Ishikawa (cell line): ENCODE data around the gene UBE2D4.

ENCODE experiments used
- CEBPB ChIP-seq: IDR thresholded peaks from 2 replicates; pipeline ENCODE4 v1.6.1; 2012
- CREB1 ChIP-seq: IDR thresholded peaks from 2 replicates; pipeline ENCODE4 v1.6.1; 2012; ENCODE audit warnings: low read depth
- EGR1 ChIP-seq: IDR thresholded peaks from 2 replicates; pipeline ENCODE4 v1.6.1; 2012
- EP300 ChIP-seq: IDR thresholded peaks from 2 replicates; pipeline ENCODE4 v1.6.1; 2012; ENCODE audit warnings: borderline replicate concordance
- FOXM1 ChIP-seq: IDR thresholded peaks from 2 replicates; pipeline ENCODE4 v1.6.1; 2012; ENCODE audit warnings: low read depth, borderline replicate concordance
- NFIC ChIP-seq: IDR thresholded peaks from 2 replicates; pipeline ENCODE4 v1.6.1; 2012
- RAD21 ChIP-seq: IDR thresholded peaks from 2 replicates; pipeline ENCODE4 v1.6.1; 2012; ENCODE audit warnings: low read depth
- TAF1 ChIP-seq: IDR thresholded peaks from 2 replicates; pipeline ENCODE4 v1.6.1; 2012; ENCODE audit warnings: low read depth, mild to moderate bottlenecking
- TCF12 ChIP-seq: IDR thresholded peaks from 2 replicates; pipeline ENCODE4 v1.6.1; 2012; ENCODE audit warnings: low read depth
- TEAD4 ChIP-seq: IDR thresholded peaks from 2 replicates; pipeline ENCODE4 v1.6.1; 2012
- YY1 ChIP-seq: IDR thresholded peaks from 2 replicates; pipeline ENCODE4 v1.6.1; 2012; ENCODE audit warnings: low read depth
- ZBTB7A ChIP-seq: IDR thresholded peaks from 2 replicates; pipeline ENCODE4 v1.6.1; 2012; ENCODE audit warnings: low read depth
- TF ChIP-seq, protein P1 (sequence below): IDR thresholded peaks from 2 replicates; pipeline ENCODE4 v1.6.1; 2012
- TF ChIP-seq, protein P2 (sequence below): IDR thresholded peaks from 2 replicates; pipeline ENCODE4 v1.6.1; 2012; ENCODE audit warnings: low read depth, mild to moderate bottlenecking
- TF ChIP-seq, protein P3 (sequence below): IDR thresholded peaks from 2 replicates; pipeline ENCODE4 v1.6.1; 2012

UBE2D4 gene

DNA sequence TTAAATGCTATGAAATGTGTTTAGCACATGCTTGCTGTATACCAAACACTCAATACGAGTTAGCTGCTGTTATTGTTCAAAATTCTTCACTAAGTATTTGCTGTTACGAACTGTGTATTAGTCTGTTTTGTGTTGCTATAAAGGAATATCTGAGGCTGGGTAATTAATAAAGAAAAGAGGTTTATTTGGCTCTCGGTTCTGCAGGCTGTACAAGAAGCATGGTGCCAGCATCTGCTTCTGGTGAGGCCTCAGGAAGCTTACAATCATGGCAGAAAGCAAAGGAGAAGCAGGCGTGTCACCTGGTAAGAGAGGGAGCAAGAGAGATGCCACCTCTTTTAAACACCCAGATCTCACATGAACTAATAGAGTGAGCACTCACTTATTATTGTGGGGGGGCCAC lies 1.6 kb downstream of the UBE2D4 start:
- TF ChIP-seq CEBPB, result no peak
- TF ChIP-seq, protein P1, sequence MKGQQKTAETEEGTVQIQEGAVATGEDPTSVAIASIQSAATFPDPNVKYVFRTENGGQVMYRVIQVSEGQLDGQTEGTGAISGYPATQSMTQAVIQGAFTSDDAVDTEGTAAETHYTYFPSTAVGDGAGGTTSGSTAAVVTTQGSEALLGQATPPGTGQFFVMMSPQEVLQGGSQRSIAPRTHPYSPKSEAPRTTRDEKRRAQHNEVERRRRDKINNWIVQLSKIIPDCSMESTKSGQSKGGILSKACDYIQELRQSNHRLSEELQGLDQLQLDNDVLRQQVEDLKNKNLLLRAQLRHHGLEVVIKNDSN, result no peak
- TF ChIP-seq, protein P2, sequence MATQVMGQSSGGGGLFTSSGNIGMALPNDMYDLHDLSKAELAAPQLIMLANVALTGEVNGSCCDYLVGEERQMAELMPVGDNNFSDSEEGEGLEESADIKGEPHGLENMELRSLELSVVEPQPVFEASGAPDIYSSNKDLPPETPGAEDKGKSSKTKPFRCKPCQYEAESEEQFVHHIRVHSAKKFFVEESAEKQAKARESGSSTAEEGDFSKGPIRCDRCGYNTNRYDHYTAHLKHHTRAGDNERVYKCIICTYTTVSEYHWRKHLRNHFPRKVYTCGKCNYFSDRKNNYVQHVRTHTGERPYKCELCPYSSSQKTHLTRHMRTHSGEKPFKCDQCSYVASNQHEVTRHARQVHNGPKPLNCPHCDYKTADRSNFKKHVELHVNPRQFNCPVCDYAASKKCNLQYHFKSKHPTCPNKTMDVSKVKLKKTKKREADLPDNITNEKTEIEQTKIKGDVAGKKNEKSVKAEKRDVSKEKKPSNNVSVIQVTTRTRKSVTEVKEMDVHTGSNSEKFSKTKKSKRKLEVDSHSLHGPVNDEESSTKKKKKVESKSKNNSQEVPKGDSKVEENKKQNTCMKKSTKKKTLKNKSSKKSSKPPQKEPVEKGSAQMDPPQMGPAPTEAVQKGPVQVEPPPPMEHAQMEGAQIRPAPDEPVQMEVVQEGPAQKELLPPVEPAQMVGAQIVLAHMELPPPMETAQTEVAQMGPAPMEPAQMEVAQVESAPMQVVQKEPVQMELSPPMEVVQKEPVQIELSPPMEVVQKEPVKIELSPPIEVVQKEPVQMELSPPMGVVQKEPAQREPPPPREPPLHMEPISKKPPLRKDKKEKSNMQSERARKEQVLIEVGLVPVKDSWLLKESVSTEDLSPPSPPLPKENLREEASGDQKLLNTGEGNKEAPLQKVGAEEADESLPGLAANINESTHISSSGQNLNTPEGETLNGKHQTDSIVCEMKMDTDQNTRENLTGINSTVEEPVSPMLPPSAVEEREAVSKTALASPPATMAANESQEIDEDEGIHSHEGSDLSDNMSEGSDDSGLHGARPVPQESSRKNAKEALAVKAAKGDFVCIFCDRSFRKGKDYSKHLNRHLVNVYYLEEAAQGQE, result no peak
- TF ChIP-seq, protein P3, sequence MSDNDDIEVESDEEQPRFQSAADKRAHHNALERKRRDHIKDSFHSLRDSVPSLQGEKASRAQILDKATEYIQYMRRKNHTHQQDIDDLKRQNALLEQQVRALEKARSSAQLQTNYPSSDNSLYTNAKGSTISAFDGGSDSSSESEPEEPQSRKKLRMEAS, result no peak
- no peak for TF ChIP-seq EP300
- no peak for TF ChIP-seq ZBTB7A
- no peak for TF ChIP-seq RAD21
- TF ChIP-seq EGR1, result no peak
- no peak for TF ChIP-seq TAF1
- TF ChIP-seq NFIC, result no peak
- no peak for TF ChIP-seq TEAD4

DNA sequence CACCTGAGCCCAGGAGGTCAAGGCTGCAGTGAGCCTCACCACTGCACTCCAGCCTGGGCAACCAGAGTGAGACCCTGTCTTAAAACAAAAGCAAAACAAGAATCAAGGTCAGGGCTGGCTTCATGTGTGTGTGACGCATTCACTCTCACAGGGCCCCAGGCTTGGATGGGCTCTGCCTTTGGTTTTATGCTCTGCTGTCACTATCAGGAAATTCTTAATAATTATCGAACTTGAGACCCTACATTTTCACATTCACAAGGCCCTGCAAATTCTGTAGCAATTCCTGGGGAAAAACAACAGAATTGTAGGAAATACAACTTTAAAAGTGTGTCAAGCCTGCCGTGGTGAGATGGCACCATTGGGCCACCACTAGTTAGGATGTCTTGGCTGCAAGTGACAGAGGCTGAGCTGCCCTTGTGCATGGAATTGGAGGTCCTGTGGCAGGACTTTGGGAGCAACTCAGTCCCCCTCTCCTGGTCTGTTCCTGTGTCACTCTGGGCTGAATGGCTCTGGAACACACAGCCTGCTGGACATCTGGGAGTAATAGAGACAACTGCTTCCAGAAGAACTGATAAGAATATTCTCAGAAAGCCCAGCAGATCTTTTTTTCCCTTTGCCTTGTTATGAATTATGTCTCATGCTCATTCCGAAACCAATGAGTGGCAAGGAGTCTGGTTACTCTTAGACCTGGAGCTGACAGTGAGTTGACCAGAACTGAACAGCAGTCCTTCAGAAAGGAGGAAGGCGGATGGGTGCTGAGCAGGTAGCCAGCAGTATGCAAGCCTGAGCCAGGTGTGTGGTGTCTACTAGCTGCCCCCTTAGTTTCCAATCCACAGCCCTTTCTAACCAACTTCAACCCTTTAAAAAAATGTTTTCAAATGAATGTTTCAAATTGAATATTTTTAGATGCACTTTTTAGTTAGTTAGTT lies 3.6 kb downstream of the UBE2D4 start:
- no peak for TF ChIP-seq FOXM1
- TF ChIP-seq TEAD4, result no peak
- no peak for TF ChIP-seq EP300
- TF ChIP-seq CREB1, result no peak
- TF ChIP-seq, protein P2, result no peak
- no peak for TF ChIP-seq NFIC
- no peak for TF ChIP-seq TAF1
- TF ChIP-seq YY1, result no peak
- no peak for TF ChIP-seq EGR1
- TF ChIP-seq ZBTB7A, result no peak
- TF ChIP-seq, protein P1, result no peak

DNA sequence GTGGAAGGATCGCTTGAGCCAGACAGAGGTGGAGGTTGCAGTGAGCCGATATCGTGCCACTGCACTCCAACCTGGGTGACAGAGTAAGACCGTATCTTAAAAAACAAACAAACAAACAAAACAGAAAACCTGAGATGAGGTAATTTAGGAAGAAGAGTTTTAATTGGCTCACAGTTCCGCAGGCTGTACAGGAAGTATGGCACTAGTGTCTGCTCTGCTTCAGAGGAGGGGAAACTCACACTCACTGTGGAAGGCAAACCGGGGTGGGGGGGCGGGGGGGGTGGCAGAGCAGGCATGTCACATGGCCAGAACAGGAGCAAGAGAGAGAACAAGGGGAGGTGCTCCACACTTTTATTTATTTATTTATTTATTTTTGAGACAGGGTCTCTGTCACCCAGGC lies 5.1 kb downstream of the UBE2D4 start:
- TF ChIP-seq, protein P1, result no peak
- TF ChIP-seq, protein P2, result no peak
- TF ChIP-seq TAF1 (no peak), EGR1 (no peak), CREB1 (no peak), ZBTB7A (no peak), RAD21 (no peak), TCF12 (no peak), EP300 (no peak), TEAD4 (no peak), NFIC (no peak), FOXM1 (no peak), YY1 (no peak), CEBPB (no peak)
- TF ChIP-seq, protein P3, result no peak
